Choroid plexus epithelial cell (primary cell): ENCODE results near the gene NLRP1.
A peak's percentile ranks its signal among the peaks of the same experiment; 100 is the strongest.

Experiments
- DNase-seq: peaks from one replicate; pipeline ENCODE4 v3.0.0-alpha.2; 2010; ENCODE audit warnings: low read depth
- H3K4me3 ChIP-seq: 2 replicates; pipeline ENCODE4 v1.5.1; 2011; ENCODE audit warnings: low read depth, mild to moderate bottlenecking, control low read depth, low read length, moderate library complexity
- TF ChIP-seq, protein P1 (sequence below): conservative IDR thresholded peaks from 2 replicates; pipeline ENCODE4 v1.5.1; 2011; ENCODE audit warnings: low read depth, mild to moderate bottlenecking, control low read depth, inconsistent platforms, low read length, moderate library complexity

The NLRP1 gene

DNA sequence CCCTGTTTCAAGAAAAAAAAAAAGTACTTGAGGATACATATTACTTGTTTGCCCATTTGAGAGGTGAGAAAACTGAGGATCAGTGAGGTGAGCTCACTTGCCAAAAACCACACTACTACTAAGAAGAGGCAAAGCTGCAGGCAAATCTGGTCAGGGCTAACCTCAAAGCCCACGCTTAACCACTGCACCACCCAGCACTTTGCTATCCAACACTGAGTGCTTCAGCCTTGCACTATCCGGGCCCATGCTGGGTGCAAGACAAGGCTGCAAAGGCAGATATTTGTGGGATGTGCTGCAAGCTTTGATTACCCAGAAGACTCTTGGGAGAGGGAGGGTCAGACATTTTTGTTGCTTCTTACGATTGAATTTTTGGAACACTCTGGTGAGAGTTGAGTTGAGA lies 23.6 kb upstream of the NLRP1 start:
- TF ChIP-seq, protein P1, sequence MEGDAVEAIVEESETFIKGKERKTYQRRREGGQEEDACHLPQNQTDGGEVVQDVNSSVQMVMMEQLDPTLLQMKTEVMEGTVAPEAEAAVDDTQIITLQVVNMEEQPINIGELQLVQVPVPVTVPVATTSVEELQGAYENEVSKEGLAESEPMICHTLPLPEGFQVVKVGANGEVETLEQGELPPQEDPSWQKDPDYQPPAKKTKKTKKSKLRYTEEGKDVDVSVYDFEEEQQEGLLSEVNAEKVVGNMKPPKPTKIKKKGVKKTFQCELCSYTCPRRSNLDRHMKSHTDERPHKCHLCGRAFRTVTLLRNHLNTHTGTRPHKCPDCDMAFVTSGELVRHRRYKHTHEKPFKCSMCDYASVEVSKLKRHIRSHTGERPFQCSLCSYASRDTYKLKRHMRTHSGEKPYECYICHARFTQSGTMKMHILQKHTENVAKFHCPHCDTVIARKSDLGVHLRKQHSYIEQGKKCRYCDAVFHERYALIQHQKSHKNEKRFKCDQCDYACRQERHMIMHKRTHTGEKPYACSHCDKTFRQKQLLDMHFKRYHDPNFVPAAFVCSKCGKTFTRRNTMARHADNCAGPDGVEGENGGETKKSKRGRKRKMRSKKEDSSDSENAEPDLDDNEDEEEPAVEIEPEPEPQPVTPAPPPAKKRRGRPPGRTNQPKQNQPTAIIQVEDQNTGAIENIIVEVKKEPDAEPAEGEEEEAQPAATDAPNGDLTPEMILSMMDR: no peak
- DNase-seq: no peak
- no peak overlapping the region for H3K4me3 ChIP-seq

DNA sequence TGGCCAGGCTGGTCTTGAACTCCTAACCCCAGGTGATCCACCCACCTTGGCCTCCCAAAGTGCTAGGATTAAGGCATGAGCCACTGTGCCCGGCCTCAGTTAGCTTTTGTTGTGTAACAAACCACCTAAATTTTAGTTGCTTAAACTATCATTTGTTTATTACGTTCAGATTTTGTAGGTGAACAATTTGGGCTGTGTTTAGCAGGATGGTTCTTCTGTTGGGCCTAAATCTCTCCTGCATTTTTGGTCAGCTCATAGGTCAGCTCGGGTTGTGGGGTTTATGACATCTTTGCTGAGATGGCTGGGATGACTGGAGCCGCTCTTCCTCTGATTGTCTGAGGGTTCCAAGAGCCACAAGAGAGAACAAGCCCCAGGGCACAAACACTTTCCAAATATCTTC lies 21.1 kb upstream of the NLRP1 start:
- TF ChIP-seq, protein P1: no peak
- H3K4me3 ChIP-seq: no peak overlapping the region
- no peak for DNase-seq

DNA sequence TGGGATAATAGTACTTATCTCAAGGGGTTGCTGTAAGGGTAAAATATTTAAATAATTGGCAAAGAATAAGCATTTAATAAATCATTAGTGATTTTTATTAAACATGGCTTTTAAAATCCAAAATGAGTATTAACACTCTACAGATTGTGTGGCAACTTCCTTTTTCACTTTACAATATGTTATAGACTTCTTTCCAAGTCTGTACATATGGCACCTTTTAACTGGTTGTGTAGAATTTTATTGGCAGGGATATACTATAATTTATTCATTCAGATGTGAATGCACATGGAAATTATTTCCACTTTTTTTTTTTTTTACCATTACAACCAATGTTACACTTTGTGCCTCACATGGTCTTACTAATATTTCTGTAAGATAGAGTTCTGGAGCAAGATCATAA lies 15.7 kb upstream of the NLRP1 start:
- TF ChIP-seq, protein P1: no peak
- H3K4me3 ChIP-seq: no peak overlapping the region
- DNase-seq: no peak

DNA sequence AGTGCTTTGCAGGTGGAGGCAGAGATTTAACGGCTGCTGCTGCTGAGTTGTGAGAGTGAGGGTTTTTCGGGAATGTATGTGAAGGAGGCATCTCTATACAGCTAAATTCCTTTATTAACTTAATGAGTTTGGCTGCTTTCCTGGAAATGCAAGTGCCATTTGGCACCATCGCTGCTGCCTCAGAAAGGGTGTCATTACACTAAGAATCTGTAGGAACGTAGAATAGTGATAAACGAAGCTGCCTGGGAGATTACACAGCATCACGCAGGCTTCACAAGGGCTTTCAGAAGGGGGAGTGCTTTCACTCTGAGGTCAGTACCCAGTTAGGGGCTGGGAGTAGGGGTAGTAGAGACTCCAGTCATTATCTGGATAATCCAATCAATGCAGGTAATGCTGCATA lies 14.1 kb upstream of the NLRP1 start:
- TF ChIP-seq, protein P1: no peak
- DNase-seq: no peak
- H3K4me3 ChIP-seq: no peak overlapping the region

DNA sequence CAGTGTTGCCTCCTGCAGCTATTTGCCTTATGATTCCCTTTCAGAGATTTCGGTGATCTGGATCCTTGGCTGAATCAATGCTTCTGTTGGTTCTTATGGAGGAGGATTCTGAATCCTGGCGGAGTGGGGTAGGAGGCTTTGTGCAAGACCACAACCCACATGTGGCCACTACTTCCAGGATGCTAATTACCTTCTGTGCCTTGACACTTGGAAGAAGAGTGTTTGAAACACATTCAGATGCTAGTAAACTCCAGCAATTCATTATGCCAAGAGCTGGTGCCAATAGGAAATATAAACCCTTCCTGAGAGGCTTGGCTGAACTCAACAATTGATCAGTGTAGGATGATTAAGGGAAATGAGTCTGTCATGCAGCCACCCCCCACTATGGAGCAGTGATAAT lies 12.1 kb upstream of the NLRP1 start:
- no peak overlapping the region for H3K4me3 ChIP-seq
- TF ChIP-seq, protein P1: no peak
- DNase-seq: no peak

DNA sequence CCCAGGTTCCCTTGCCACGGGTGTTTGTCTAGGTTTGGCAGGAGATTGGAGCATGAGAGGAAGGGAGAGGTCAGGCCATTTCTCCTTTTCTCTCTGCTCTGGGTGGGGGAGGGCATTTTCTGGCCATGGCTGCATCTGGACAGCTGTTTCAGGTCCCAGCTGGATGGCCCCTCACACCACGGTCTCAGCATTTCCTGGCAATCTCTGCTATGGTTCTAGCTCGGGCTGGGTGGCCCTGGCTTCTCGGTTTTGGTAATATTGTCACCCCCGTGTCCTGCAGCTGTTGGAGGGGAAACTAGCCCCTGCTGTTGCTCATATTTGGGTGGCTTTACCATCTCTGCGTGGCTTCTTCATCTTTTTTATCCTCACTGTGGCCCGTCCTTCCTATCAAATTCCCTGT lies 11.5 kb upstream of the NLRP1 start:
- no peak for DNase-seq
- no peak overlapping the region for H3K4me3 ChIP-seq
- TF ChIP-seq, protein P1: no peak

DNA sequence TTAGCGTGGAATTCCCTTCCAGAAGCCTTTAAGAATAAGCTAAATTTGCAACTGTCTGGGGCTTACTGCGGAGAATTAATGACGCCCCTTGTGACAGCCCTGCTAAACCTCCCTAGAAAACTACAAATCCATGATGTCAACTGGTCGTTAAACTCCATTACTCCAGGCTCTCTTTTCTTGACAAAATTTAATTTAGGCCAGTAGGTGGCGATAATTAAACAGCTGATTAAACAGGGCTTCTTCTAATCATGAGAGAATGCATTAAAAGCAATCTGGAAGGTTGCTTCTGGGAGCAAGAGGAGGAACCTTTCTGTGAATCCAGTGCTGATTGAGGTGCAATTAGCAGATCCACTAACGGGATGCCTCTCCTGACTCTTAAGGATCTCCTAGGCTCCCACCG lies 8.1 kb upstream of the NLRP1 start:
- peak; percentile 69 for DNase-seq
- TF ChIP-seq, protein P1: peak; percentile 54
- H3K4me3 ChIP-seq: no peak overlapping the region
